SKM-1 treated with dmso at 0.1 percent for 144 hours (cell line): ENCODE measurements around the gene ELAC1.
A peak's percentile ranks its signal among the peaks of the same experiment; 100 is the strongest.
"Not testable (repeated sequence)": the region's sequence is repeated elsewhere in the genome, so short reads cannot be mapped to it uniquely, and the experiment has no call there.

Experiments used
- DNase-seq: peaks from one replicate; lab custom pipeline; 2025; ENCODE audit not compliant: unreplicated experiment; lab: John Stamatoyannopoulos, UW

The ELAC1 gene

DNA sequence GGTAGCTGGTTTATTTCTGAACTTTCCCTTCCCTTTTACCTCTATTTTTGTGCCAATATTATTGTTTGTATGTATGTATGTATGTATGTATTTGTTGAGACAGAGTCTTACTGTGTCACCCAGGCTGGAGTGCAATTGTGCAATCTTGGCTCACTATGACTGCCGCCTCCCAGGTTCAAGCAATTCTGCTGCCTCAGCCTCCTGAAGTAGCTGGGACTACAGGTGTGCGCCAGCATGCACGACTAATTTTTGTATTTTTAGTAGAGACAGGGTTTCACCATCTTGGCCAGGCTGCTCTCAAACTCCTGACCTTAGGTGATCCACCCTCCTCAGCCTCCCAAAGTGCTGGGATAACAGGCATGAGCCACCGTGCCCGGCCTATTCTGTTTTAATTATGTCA lies 4.6 kb downstream of the ELAC1 start:
- DNase-seq = not testable (repeated sequence)

GRCh38 chr18:50973367-50974126 lies 5.7 kb downstream of the ELAC1 start:
- no peak for DNase-seq

- no peak for DNase-seq
These were observed 9.4 kb downstream of the ELAC1 start for GRCh38 chr18:50977037-50977760.

DNA sequence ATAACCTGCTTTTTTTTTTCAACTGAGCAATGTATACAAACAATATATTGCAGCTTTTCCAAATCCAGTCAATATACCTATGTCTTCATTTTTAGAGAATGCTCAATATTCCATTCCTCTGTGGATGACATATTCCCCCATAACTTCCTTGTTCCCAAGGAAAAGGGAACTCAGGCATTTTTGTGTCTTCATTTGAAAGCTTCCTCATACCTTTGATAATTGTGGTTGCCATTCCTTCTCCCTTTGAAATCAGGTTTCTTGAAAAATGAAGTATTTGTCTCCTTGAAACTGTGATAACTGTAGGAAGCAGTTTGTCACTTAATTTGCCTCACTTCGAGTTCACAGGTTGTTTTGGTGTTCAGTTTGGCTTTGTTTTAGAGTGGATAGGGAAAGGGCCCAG lies 13.5 kb downstream of the ELAC1 start:
- DNase-seq = no peak

GRCh38 chr18:50982086-50982801 lies 14.4 kb downstream of the ELAC1 start:
- DNase-seq = no peak

DNA sequence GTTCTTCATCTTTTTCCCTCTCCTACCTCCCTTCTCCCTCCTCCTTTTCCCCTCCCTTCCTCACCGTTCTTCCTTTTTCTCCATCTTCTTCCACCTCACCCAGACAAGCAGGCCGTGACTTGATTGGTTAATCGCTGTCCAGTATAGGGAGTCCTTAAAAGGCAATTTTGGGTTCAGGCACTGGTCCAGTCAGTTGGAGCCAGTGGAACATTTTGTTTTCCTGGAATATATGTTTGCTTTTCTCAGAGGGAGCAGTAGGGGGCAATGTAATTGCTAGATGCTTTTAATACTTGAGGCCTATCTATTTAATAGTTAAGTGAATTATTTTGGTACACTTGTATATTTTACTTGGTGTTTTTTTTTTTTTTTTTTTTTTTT lies 15.0 kb downstream of the ELAC1 start:
- DNase-seq = no peak

DNA sequence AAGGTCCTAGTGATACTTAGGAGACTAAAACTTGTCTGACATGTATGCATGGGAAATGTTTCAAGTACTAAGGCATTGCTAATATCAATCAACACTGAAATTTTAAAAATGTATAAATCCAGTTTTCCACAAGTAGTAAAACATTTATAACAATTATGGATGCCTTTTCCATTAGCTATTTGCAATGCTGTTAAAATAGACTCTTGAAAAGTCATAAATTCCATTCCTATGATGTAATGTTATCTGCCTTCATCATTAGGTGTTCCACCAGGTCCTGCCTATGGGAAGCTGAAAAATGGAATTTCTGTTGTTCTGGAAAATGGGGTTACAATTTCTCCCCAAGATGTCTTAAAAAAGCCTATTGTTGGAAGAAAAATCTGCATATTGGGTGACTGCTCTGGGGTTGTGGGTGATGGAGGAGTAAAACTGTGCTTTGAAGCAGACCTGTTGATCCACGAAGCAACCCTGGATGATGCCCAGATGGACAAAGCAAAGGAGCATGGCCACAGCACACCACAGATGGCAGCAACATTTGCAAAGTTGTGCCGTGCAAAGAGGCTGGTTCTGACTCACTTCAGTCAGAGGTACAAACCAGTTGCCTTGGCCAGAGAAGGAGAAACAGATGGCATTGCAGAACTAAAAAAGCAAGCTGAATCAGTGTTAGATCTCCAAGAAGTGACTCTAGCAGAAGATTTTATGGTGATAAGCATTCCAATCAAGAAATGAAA lies 18.7 kb downstream of the ELAC1 start:
- no peak for DNase-seq

DNA sequence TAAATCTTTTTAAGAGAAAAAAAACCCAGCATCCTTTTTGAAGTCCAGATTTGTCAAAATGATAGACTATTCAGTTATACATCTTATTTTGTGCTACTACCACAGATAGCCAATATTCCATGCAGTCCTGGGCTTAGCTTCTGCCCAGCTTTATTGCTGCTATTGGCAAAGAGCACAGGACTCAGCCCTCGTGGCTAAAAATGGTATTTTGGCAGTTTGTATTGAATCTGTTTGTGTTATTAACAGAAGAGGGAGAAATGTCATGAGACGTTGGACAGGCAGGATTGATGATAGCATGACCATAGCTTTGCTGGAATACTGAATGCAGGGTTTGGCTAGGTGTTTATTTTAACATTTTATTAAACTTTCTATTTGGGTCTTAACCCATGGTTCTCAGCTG lies 19.4 kb downstream of the ELAC1 start:
- DNase-seq = no peak

- no peak for DNase-seq
These were observed 21.9 kb downstream of the ELAC1 start for GRCh38 chr18:50989711-50990110.

GRCh38 chr18:50992351-50992762 lies 24.5 kb downstream of the ELAC1 start:
- no peak for DNase-seq

DNA sequence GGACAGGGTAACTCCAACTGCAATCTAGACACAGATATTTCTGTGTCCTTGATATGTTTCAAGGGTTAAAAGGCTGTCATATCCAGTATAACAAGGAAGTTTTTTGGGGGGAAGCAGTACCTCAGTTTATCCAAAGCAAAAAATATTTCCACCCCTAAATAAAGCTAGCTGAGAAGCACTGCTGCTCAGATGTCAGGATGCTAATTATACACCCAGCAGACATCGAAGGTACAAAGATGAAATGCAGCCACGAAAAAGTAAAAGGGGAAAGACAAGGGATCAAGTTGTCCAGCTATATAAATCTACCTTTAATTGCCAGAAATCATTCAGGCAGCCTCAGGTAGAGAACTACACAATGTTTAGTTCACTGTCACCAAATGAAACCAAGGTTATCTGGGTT lies 26.2 kb downstream of the ELAC1 start:
- no peak for DNase-seq

GRCh38 chr18:51003174-51003573 lies 35.3 kb downstream of the ELAC1 start:
- not testable (repeated sequence) for DNase-seq

GRCh38 chr18:51006061-51006818 lies 38.4 kb downstream of the ELAC1 start:
- no peak for DNase-seq

GRCh38 chr18:51006948-51007789 lies 39.3 kb downstream of the ELAC1 start:
- no peak for DNase-seq

DNA sequence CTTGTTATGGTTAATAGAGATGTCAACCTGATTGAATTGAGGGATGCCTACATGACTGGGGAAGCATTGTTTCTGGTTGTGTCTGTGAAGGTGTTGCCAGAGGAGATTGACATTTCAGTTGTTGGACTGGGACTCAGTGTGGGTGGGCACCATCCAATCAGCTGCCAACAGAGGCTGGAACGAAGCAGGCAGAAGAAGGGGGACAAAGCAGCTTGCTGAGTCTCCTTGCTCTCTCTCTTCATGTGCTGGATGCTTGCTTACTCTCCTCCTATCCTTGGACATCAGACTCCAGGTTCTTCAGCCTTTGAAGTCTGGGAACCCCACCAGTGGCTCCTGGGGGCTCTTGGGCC lies 39.9 kb downstream of the ELAC1 start:
- DNase-seq = no peak

GRCh38 chr18:51009072-51009471 lies 41.2 kb downstream of the ELAC1 start:
- DNase-seq = peak; percentile 49

DNA sequence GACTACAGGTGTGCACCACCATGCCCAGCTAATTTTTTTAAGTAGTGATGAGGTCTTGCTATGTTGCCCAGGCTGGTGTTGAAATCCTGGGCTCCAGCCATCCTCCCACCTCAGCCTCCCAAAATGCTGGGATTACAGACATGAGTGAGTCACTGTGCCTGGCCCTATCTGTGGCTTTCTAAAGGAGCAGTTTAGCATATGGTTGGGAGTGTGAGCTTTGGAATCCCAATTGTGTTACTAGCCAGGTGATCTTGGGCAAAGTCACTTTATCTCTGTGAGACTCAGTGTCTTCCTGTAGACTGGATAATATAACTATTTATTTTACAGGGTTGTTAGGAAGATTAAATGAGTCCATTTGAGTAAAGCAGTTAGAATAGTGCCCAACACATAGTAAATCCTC lies 42.4 kb downstream of the ELAC1 start:
- DNase-seq = no peak

- no peak for DNase-seq
These were observed 43.9 kb downstream of the ELAC1 start for GRCh38 chr18:51011709-51012108.

GRCh38 chr18:51012441-51012840 lies 44.6 kb downstream of the ELAC1 start:
- DNase-seq = no peak

- DNase-seq = no peak
These were observed 45.4 kb downstream of the ELAC1 start for GRCh38 chr18:51013259-51013658.
